Cardiac septum (tissue), 1 donor: Measurements from ENCODE around the gene CHRNB4. TPM values are rescaled to one million over a fixed set of nuclear protein-coding genes. Genes with fewer than 3 reads are reported as not detected.

ENCODE experiments used
- total RNA-seq: library from RNA; stranded (reverse); fragmentation: NEBNext Ultra II Directional; extraction: Animal tissue kit (Norgen Biotek cat#: 25700); gene quantifications from one replicate; pipeline ENCODE4 v1.2.1, GENCODE V29; 2021
- donor health status: DM: no; HTN: no; CAD: no.

The CHRNB4 gene
- total RNA-seq, 1 donor from 2014 or later: not detected

Other genes with a start within 250 kb of the CHRNB4 start
- 28.0 TPM for gene IREB2, start 203.0 kb downstream of the CHRNB4 start, total RNA-seq
- gene HYKK, start 133.6 kb downstream of the CHRNB4 start, total RNA-seq: 5.1 TPM
- gene PSMA4, start 100.8 kb downstream of the CHRNB4 start, total RNA-seq: 105 TPM
- gene CHRNA5, start 75.7 kb downstream of the CHRNB4 start, total RNA-seq: 2.0 TPM
- 0.65 TPM for gene CHRNA3, start 20.2 kb downstream of the CHRNB4 start, total RNA-seq
- gene ADAMTS7, start 170.3 kb upstream of the CHRNB4 start, total RNA-seq: 17.8 TPM
- 335 TPM for gene MORF4L1, start 231.7 kb upstream of the CHRNB4 start, total RNA-seq